Activated T-helper 1 cell treated with anti-CD3 and anti-CD28 coated beads, Interleukin-12 subunit alpha, Interleukin-12 subunit beta, Interleukin-2, Interleukin-4 antibody, amounts not matched to agents 30 ng/mL and 10 ng/mL and 1 ng/mL, durations not matched to agents 14 hours and 24 hours and 36 hours (primary cell): ENCODE measurements around the gene COMT. TPM values are rescaled to one million over a fixed set of nuclear protein-coding genes. Genes with fewer than 3 reads are reported as not detected.
A peak's percentile ranks its signal among the peaks of the same experiment; 100 is the strongest.

ENCODE experiments used
- DNase-seq: peaks from one replicate; pipeline ENCODE4 v3.0.0; 2021; ENCODE audit warnings: low spot score
- H3K27ac Mint-ChIP-seq: one replicate; pipeline ENCODE4 v1.8.0; 2021; ENCODE audit warnings: mild to moderate bottlenecking, mixed read lengths
- H3K27me3 Mint-ChIP-seq: one replicate; pipeline ENCODE4 v1.8.0; 2022; ENCODE audit warnings: mild to moderate bottlenecking, moderate library complexity, mixed read lengths; ENCODE audit not compliant: insufficient read depth
- H3K36me3 Mint-ChIP-seq: one replicate; pipeline ENCODE4 v1.8.0; 2021; ENCODE audit warnings: low read depth, mixed read lengths
- H3K4me1 Mint-ChIP-seq: one replicate; pipeline ENCODE4 v1.8.0; 2021; ENCODE audit warnings: low read depth, mixed read lengths
- H3K4me3 Mint-ChIP-seq: one replicate; pipeline ENCODE4 v1.8.0; 2021; ENCODE audit warnings: mild to moderate bottlenecking, moderate library complexity, mixed read lengths
- H3K9me3 Mint-ChIP-seq: one replicate; pipeline ENCODE4 v1.8.0; 2021; ENCODE audit warnings: mixed read lengths
- intact Hi-C: fragments of 100-400 bp; cut with micrococcal nuclease; formaldehyde crosslinking; loops from one replicate; pipeline ENCODE4 v1.15.1; 2024
- total RNA-seq: library from RNA; stranded (reverse); gene quantifications from 2 replicates; pipeline ENCODE4 v1.2.3, GENCODE V29; 2022

COMT gene
- total RNA-seq, 1 donor from 2014 or later = 99.4 TPM

GRCh38 chr22:19959587-19960490 lies 18.3 kb downstream of the COMT start:
- Mint-ChIP-seq H3K4me1 (peaks cover 7% of the 10 kb centered on the region), H3K4me3 (no peak overlapping the region), H3K27ac (no peak overlapping the region), H3K36me3 (no peaks in the 10 kb centered on the region), H3K9me3 (no peaks in the 10 kb centered on the region), H3K27me3 (no peaks in the 10 kb centered on the region)
- intact Hi-C loops = no loop called here
- DNase-seq = no peak

GRCh38 chr22:19960491-19961200 lies 19.1 kb downstream of the COMT start:
- Mint-ChIP-seq H3K27me3 (no peaks in the 10 kb centered on the region), H3K9me3 (no peaks in the 10 kb centered on the region), H3K27ac (no peak overlapping the region), H3K4me3 (no peak overlapping the region), H3K4me1 (peaks cover 3% of the 10 kb centered on the region), H3K36me3 (no peaks in the 10 kb centered on the region)
- no peak for DNase-seq
- intact Hi-C loops = no loop called here

- intact Hi-C loops = no loop called here
- Mint-ChIP-seq H3K4me1 (no peaks in the 10 kb centered on the region), H3K36me3 (no peaks in the 10 kb centered on the region), H3K9me3 (no peaks in the 10 kb centered on the region), H3K27ac (no peak overlapping the region), H3K27me3 (no peaks in the 10 kb centered on the region), H3K4me3 (no peak overlapping the region)
- no peak for DNase-seq
These were observed 19.6 kb downstream of the COMT start for GRCh38 chr22:19961201-19961580.

GRCh38 chr22:19961868-19962245 lies 20.3 kb downstream of the COMT start:
- H3K27ac Mint-ChIP-seq = no peak overlapping the region
- no peaks in the 10 kb centered on the region for H3K9me3 Mint-ChIP-seq
- H3K4me1 Mint-ChIP-seq = no peaks in the 10 kb centered on the region
- H3K4me3 Mint-ChIP-seq = no peak overlapping the region
- no peaks in the 10 kb centered on the region for H3K27me3 Mint-ChIP-seq
- intact Hi-C loops = no loop called here
- DNase-seq = no peak
- H3K36me3 Mint-ChIP-seq = peaks cover under 1% of the 10 kb centered on the region

GRCh38 chr22:19962246-19962908 lies 20.8 kb downstream of the COMT start:
- H3K27me3 Mint-ChIP-seq = no peaks in the 10 kb centered on the region
- H3K4me3 Mint-ChIP-seq = no peak overlapping the region
- H3K9me3 Mint-ChIP-seq = no peaks in the 10 kb centered on the region
- H3K27ac Mint-ChIP-seq = no peak overlapping the region
- intact Hi-C loops = no loop called here
- peak; percentile 35 for DNase-seq
- H3K36me3 Mint-ChIP-seq = peaks cover 4% of the 10 kb centered on the region
- no peaks in the 10 kb centered on the region for H3K4me1 Mint-ChIP-seq

GRCh38 chr22:19962909-19963806 lies 21.6 kb downstream of the COMT start:
- intact Hi-C loops = no loop called here

GRCh38 chr22:19963863-19964642 lies 22.5 kb downstream of the COMT start:
- H3K9me3 Mint-ChIP-seq = no peaks in the 10 kb centered on the region
- peaks cover 8% of the 10 kb centered on the region for H3K36me3 Mint-ChIP-seq
- no peak overlapping the region for H3K27ac Mint-ChIP-seq
- no peak for DNase-seq
- no peak overlapping the region for H3K4me3 Mint-ChIP-seq
- H3K27me3 Mint-ChIP-seq = no peaks in the 10 kb centered on the region
- intact Hi-C loops = no loop called here
- H3K4me1 Mint-ChIP-seq = no peaks in the 10 kb centered on the region

More at GRCh38 chr22:19962909-19963806, 21.6 kb downstream of the COMT start:
- Mint-ChIP-seq H3K4me3 (no peak overlapping the region), H3K4me1 (no peaks in the 10 kb centered on the region), H3K27me3 (no peaks in the 10 kb centered on the region), H3K27ac (no peak overlapping the region), H3K36me3 (peaks cover 8% of the 10 kb centered on the region), H3K9me3 (no peaks in the 10 kb centered on the region)
- no peak for DNase-seq

GRCh38 chr22:19964701-19965386 lies 23.3 kb downstream of the COMT start:
- intact Hi-C loops = no loop called here
- Mint-ChIP-seq H3K36me3 (peaks cover 8% of the 10 kb centered on the region), H3K4me1 (no peaks in the 10 kb centered on the region), H3K4me3 (no peak overlapping the region), H3K27ac (no peak overlapping the region), H3K27me3 (no peaks in the 10 kb centered on the region), H3K9me3 (no peaks in the 10 kb centered on the region)
- no peak for DNase-seq

GRCh38 chr22:19965771-19966709 lies 24.5 kb downstream of the COMT start:
- H3K27ac Mint-ChIP-seq = no peak overlapping the region
- H3K4me1 Mint-ChIP-seq = no peaks in the 10 kb centered on the region
- no peaks in the 10 kb centered on the region for H3K27me3 Mint-ChIP-seq
- H3K9me3 Mint-ChIP-seq = no peaks in the 10 kb centered on the region
- no peak for DNase-seq
- peaks cover 8% of the 10 kb centered on the region for H3K36me3 Mint-ChIP-seq
- no peak overlapping the region for H3K4me3 Mint-ChIP-seq
- intact Hi-C loops = no loop called here

GRCh38 chr22:19966908-19967750 lies 25.6 kb downstream of the COMT start:
- no peak for DNase-seq
- Mint-ChIP-seq H3K4me3 (no peak overlapping the region), H3K9me3 (no peaks in the 10 kb centered on the region), H3K27ac (no peak overlapping the region), H3K36me3 (peaks cover 8% of the 10 kb centered on the region), H3K27me3 (no peaks in the 10 kb centered on the region), H3K4me1 (no peaks in the 10 kb centered on the region)
- intact Hi-C loops = no loop called here
